ENCODE results near the gene GAN.

The GAN gene, protein sequence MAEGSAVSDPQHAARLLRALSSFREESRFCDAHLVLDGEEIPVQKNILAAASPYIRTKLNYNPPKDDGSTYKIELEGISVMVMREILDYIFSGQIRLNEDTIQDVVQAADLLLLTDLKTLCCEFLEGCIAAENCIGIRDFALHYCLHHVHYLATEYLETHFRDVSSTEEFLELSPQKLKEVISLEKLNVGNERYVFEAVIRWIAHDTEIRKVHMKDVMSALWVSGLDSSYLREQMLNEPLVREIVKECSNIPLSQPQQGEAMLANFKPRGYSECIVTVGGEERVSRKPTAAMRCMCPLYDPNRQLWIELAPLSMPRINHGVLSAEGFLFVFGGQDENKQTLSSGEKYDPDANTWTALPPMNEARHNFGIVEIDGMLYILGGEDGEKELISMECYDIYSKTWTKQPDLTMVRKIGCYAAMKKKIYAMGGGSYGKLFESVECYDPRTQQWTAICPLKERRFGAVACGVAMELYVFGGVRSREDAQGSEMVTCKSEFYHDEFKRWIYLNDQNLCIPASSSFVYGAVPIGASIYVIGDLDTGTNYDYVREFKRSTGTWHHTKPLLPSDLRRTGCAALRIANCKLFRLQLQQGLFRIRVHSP

DNA sequence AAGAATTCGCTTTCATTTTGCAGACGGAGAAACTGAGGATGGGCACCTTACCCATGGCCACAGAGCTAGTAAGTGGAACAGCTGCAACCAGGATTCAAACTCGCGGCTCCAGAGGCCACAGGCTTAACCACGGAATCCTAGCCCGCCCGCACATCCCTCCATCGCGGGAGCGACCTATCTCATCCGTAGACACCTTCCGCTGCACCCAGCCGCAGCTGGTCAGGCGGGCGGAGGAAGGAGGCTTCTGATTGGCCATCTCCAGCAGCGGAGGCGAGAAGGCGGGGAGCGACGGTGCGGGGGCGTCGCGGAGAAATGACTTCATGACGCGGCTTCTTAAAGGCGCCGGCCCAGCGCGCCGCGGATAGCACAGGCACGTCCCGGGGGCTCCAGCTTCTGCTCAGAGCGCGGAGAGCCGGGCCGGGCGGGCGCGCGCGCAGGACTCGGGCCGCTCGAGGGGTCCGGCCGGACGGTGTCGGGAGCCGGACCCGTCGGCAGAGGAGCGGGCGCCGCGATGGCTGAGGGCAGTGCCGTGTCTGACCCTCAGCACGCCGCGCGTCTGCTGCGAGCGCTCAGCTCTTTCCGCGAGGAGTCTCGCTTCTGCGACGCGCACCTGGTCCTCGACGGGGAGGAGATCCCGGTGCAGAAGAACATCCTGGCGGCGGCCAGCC lies at the start of gene GAN:
TSS of gene GAN (plus strand) at position 360 of the 668 bp plus-strand sequence. CDS start at position 512, 152 bp downstream.
- peak; percentile 94 for DNase-seq

DNA sequence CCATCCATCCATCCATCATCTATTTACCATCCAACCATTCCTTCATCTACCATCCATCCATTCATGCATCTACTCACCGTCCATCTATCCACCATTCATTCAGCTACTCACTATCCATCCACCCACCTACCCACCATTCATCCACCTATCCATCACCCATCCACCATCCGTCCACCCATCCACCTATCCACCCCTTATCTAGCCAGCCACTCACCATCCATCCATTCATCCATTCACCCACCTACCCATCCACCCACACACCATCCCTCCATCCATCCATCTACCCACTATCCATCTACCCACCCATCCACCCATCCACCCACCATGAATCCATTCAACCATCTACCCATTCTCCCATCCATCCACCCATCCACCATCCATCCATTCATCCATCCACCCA lies 49.7 kb upstream of the GAN start:
- DNase-seq = no peak

DNA sequence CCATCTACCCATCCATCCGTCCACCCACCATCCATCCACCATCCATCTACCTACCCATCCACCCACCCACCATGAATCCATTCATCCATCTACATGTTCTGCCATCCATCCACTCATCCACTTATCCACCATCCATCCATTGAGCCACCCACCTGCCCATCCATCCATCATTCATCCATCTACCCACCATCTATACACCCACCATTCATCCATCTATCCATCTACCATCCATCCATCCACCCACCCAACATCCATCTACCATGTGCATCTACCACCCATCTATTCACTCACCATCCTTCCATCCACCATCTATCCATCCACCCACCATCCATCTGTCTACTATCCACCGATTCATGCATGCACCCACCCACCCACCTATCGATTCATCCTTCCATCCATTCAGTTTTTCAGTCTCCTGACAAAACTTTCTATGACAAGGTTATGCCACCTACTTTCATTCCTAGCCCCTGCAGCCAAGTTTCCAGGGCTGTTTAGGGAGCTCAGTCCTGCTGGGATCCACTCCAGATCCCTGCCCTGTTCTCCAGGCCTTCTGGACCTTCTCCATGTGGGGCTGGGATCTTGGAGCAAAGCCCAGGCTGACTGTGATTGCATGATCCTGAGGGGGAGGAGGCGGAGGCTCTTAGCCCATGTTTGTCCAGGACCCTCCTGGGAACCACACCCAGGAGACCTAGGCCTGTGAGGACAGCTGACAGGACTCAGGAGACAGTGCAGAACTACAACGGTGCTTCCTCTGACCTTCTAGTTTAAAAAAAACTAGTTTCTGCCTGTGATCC lies 48.9 kb upstream of the GAN start:
- DNase-seq = no peak

DNA sequence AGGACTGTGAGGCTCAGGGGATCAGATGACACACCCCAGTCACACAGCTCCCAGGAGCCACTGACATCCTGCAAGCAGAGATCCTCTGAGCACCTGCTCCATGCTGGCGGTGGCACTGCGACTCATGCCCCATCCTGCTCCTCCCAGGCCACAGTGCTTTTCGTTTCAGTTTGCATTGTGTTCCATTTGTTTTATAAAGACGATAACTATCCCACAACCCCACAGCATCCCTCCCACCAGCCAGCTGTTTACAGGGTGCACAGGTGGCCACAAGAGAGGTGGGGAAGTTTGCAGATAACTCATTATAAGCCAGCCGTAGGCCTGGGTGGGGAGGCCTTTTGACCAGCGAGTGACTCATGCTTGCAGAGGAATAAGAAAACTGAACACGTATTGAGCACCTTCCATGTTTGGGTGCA lies 48.1 kb upstream of the GAN start:
- DNase-seq = no peak

DNA sequence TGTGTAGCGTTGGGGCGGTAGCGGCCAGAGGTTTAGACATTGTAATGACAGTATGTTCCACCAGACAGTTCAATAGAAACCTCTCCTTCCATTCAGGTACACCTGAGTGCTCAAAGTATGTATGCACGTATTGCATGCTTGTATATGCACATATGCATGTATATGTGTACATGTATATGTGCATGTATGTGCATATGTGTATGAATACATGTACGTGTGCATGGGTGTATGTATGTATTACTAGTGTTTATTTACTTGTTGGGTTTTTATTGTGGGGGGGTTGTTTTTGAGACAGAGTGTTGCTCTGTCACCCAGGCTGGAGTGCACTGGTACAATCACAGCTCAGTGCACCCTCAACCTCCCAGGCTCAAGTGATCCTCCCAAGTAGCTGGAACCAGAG lies 46.3 kb upstream of the GAN start:
- DNase-seq = no peak

DNA sequence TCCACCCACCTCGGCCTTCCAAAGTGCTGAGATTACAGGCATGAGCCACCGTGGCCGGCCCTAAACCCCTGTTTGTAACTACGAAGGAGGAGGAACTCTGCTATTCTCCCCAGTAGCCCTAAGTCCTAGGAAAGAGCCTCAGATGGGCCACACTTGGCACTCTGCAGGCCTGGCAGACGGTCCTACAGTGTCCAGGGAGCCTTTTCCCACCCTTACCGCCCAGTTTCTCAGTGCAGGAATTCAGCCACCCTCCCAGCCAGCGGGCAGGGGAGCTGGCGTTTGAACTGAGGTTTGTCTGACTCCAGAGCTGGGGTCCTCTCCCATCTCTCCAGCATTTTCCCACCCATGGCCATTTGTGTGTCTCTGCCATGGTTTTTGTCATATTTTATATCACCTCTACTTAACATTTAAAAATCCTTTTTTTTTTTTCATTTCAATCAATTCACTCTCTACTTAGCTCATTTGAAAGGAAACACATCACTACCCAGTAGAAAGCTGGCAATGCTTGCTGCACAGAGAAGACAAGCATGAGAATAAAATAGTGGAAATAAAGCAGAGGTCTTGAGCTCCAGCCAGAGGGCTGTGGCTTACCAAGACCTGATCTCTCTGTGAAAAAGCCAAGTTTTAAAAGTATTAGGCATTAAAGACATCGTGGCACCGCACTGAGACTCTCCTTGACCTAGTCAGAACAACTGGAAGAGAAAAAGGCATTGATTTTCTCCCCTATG lies 41.4 kb upstream of the GAN start:
- no peak for DNase-seq

DNA sequence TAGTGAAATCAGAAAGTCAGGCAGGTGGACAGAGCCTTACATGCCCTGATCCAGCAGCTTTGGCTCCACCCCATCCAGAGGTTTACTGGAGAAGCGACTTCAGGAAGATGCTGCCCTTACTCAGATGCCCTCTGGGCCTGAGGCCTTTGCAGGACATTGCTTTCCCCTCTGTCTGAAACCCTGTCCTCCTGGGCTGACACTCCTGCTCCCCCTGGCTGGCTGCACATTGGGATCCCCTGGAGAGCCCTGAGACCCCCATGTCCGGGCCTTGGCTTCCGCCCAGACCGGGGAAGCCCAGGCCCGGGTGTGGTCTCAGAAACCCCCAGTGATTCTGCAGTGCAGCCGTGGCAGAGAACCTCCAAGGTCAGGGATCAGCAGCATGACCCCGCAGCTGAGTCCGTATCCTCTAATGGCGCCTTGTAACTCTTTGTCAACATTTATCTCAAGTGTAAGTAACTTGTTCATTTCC lies 39.7 kb upstream of the GAN start:
- DNase-seq = no peak

DNA sequence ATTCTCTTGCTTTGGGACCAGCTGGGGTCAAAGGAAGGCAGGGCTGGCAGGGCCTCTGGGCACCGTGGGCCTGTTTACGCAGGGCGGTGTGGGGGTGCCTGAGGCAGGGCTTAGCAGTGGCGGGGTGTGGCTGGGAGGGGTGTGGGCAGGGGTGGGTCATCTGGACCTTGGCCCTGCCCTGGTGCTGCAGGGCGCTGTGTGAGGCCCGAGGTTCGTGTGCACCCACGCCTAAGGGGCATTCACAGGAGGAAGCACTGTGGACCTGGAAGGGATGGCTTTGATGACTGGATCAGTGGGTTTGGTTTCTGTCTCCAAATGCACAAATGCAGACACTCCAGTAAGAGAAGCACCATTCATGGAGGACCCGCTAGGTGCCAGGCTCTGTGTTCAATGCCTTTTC lies 39.0 kb upstream of the GAN start:
- DNase-seq = no peak

DNA sequence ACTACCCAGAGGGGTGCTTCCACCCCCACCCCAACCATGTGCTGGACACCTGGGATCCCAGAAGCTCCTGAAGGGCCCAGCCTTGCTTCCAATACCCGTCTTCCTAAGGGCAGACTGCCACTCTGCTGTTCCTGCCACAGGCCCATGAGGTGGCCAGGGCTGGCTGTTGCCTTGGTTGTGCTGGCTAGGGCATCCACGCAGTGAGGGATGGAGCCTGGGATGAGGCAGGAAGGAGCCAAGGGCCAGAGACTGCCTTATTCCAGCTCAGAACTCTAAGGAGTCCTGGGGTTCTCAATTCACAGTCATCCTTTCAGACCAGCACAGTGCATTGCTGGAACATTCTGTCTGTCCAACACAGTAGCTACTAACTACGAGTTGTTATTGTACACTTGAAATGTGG lies 38.4 kb upstream of the GAN start:
- DNase-seq = no peak

DNA sequence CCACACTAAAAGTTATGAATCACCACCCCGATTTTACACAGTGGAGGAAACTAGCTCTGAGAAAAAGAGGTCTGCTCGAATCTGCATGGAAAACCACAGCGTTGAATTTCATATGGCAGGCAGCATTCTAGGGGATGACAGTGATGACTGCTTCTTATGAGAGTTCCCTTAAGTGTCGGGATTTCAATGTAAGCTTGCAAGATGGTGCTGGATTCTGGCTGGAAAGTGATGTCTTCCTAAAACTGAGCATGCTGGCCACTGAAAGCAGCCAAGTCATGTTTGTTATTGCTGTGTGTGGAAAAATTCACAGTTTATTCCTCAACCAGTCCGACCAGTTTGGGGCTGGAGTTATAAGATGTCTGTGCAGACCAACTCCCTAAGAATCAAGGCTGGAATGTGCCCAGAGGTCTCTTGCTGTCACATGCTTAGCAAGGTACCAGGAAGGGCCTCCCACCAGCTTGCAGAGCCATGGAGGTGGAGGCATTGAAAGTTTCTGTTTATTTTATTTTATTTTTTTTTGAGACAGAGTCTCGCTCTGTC lies 37.2 kb upstream of the GAN start:
- DNase-seq = no peak

DNA sequence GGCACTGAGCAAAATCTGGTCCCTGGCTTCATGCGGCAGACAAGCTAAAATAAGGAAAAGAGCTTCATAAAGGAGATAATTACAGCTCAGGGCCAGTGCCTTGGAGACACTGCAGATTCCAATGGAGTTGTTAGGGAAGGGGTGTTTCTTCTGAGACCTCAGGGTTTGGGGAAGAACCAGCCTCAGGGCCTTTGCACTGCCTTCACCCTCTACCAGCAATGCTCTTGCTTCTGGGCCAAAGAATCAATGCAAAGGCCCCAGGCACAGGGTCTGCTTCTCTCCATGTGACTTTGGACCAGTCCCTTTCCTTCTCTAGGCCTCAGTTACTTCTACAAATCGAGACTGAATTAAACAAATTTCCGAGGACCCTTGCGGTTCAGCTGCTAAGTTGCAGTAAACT lies 36.2 kb upstream of the GAN start:
- no peak for DNase-seq

DNA sequence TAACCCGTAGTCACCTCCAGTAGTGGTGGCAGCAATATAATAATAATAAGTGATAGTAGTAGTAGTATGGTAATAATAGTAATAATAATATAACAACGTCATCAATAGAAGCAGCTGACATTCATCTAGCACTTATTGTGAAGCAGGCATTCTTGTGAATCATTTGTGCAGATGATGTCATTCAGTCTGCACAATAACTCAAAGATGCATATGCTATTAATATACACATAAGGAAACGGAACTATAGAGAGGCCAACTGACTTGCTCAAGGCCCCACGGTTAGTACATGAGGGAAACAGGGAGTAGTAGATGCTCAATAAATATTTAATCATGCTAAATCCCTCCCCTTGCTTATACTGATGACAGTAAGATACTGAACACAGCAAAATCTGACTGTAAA lies 35.4 kb upstream of the GAN start:
- DNase-seq = no peak

DNA sequence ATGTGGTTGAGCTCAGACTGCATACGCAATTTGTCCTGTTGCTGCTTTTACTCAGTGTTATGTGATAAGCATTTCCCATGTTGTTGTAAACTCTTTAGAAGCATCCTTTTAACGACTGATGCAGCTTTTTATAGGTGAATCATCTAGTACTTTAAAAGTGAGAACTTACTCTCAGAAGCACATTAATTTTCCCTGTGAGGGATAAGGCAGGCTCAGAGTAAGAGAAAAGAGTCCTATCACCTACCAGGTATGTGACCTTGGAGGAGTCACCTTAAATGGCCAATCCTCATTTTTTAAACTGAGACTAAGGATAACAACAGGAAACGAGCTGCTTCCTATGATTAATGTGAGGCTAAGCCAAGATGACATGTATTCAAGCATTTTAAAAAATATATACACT lies 34.4 kb upstream of the GAN start:
- DNase-seq = no peak

DNA sequence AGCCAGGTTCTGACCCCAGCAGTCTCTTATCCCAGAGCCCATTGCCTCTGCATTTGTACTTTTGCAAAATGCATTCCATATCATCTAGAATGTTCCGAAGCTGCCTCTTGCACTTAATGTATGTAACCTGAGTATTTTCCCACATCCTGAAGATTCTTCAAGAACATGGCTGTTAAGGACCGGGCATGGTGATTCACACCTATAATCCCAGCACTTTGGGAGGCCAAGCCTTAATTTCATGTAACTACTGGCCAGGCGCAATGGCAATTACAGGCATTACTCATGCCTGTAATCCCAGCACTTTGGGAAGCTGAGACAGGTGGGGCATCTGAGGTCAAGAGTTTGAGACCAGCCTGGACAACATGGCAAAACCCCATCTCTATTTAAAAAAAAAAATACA lies 31.7 kb upstream of the GAN start:
- DNase-seq = no peak

DNA sequence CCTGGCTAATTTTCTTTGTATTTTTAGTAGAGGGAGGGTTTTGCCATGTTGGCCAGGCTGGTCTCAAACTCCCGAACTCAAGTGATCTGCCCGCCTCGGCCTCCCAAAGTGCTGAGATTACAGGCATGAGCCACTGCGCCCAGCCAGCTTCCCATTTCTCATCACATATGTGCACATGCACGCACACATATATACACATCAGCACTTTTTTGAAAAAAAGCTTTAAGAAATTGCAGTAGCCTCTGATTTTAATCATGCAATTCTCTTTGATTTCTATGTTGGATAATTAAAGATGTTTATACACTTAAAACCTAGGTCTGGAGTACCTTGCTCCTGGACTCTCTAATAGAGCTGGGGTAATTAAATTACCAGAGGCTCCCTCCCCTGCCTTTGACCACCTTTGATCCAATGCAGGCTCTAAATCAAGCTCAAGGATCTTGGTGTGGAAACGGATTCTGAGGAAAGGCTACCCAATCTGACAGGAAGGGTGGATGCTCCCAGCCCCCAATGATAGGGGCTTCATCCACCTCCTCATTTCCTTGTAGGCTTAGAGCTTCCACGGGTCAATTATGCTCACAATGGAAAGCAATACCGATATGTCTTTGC lies 29.7 kb upstream of the GAN start:
- no peak for DNase-seq

DNA sequence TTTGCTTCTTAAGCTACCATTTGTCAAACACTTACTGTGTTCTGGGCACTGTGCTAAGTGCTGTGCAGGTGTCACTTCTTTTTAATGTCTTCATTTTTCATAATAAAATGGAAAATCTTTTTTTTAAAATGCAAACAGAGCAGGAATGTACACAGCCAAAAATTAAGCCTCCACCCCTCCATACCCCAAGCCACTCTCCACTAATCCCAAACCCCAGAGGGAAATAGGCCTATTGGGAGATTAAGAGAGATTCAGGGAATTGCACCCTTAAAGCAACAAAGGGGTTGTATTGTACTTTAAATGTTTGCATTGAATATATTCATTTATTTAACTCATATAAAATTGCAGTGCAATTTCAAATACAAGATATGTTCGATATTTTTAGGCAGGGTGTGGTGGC lies 28.6 kb upstream of the GAN start:
- DNase-seq = no peak

DNA sequence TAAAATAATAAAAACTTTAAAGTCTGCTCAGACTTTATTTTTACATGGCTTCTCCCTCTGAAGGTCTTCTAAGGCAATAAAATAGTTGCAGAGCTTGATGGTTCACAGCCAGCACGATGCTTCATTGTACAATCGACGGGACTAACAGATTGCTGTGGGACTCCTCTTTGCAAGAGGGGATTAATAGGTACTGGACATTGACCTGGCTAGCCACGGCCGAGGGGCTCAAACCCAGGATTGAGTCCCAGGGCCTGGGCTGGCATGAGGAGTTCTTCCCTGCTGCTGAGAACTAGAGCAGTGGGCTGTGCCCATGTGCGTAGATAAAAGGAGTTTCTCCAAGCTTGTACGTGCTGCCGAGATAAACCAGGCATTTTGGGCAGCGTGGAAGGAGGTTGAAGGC lies 23.6 kb upstream of the GAN start:
- DNase-seq = no peak

DNA sequence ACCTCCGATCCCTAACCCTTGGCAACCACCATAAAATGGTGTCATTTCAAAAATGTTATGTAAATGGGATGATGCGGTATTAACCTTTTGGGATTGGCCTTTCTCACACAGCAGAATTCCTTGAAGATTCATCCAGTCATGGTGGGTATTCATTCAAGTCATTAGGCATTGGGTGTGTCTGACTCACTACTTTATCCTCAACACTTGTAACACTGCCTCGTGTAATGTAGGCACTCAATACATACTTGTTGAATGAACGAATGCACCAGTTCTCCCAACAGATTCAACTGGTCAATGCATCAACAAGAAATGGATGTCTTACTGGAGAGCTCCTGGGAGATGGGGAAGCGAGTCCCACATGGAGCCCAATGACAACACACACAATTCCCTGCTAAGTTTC lies 21.8 kb upstream of the GAN start:
- DNase-seq = no peak

DNA sequence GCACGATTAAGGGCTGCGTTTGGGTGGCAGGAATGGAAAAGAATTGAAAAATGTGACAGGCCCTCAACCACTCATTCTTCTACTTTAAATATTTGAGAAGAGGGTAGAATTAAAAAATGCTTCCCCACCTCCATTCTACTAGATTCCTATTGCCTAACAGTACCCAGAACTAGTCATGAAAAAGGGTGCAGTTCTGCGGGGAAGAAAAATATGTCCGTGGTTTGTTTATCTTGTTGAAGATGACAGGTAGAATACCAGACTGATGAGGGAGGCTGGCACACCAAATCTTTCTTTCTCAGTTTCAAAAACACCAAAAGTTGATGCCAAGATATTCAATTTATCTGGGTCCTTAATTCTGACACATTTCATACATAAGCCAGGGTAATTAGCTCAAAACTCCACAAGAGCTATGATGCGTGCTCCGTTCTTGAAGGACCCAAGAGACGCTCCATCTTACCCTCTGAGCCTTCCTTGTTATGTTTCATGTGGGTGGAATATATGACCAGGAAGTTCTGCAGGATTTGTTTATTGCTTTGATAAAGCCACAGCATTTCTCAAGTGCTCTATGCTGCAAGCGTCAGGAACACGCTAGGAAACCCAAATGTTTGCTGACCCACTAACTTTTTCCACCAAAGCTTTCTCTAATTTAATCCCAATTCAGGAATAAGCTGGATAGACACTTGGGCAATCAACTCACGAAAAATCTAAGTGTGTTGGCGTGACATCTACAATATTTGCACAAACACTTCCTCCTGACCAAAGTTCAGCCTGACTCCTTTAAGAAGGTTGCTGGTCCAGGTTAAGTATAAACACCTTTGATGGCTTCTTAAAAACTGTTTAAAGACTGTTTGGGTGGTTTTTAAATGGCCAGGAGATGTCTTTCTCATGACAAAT lies 20.6 kb upstream of the GAN start:
- no peak for DNase-seq

DNA sequence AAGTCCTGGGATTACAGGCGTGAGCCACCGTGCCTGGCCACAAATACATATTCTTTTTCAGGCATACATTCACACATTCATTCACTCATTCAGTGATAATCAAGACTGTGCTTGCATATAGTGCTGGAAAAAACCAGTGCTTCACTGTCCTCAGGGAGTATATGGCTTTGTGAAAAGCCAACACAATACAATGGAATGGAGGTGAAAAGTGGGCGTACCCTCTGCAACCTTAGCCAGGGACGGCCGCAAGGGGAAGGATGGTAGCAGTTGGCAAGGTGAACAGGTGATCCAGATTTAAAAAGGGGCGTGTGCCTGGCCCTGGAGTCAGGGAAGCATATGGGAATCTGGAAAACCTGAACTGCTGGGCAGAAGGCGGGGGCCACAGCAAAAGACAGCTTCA lies 18.1 kb upstream of the GAN start:
- DNase-seq = no peak

DNA sequence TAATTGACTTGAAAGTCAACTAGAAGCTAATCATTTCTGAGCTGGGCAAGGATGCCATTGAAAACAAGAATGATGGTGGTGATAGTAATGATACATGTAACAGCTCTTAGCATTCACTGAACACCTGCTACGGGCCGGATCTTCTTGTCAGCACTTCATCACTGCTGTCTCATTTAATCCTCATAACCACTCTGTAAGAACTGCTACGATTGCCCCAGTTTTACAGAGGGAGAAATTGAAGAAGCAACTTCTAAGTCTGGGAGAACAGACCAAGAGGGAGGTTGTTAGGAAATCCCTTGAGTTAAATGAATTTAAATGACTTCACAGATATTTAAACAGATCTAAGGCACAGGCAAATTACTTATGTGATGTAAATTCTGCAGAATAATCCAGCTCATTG lies 7.0 kb upstream of the GAN start:
- DNase-seq = no peak

Measured in activated naive CD4-positive, alpha-beta T cell treated with anti-CD3 and anti-CD28 coated beads, Interleukin-2, amount 50 U/mL, for 16 hours (primary cell).